Measurements from ENCODE around the gene CYB561D1.

DNA sequence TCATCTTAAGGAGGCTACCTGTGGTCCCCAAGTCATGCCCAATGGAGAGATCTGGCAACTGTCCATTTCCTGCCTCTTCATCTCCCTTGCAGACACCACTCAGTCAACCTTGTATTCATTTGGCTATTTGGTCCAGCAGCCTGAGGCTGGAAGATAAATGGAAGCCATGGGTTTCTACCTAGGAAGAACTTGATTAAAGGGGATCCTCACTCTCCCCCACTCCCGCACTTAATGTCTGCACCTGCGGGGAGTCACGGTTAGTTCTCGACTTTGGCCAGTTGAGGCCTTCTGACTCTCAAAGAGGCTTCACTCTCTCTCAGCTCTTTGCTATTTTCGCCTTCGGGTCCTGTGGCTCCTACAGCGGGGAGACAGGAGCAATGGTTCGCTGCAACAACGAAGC is 18.6 kb upstream of the CYB561D1 start:
- TF ChIP-seq, protein P1, sequence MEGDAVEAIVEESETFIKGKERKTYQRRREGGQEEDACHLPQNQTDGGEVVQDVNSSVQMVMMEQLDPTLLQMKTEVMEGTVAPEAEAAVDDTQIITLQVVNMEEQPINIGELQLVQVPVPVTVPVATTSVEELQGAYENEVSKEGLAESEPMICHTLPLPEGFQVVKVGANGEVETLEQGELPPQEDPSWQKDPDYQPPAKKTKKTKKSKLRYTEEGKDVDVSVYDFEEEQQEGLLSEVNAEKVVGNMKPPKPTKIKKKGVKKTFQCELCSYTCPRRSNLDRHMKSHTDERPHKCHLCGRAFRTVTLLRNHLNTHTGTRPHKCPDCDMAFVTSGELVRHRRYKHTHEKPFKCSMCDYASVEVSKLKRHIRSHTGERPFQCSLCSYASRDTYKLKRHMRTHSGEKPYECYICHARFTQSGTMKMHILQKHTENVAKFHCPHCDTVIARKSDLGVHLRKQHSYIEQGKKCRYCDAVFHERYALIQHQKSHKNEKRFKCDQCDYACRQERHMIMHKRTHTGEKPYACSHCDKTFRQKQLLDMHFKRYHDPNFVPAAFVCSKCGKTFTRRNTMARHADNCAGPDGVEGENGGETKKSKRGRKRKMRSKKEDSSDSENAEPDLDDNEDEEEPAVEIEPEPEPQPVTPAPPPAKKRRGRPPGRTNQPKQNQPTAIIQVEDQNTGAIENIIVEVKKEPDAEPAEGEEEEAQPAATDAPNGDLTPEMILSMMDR (IDR thresholded peaks at IDR 0.05; ENCODE audit: extremely low read depth in 1 of 2, insufficient read depth in 1 of 2, low read depth in 1 of 2, low read length in 2 of 2): no peak
- TF ChIP-seq EZH2 (IDR thresholded peaks at IDR 0.05; ENCODE audit: borderline replicate concordance, low read depth, low read length, severe bottlenecking): no peak
- TF ChIP-seq POLR2AphosphoS5 (IDR thresholded peaks at IDR 0.05; ENCODE audit: insufficient read depth, low read depth, low read length): no peak
- TF ChIP-seq POLR2A (IDR thresholded peaks at IDR 0.05; ENCODE audit: low read depth, low read length): no peak
- TF ChIP-seq MYC (IDR thresholded peaks at IDR 0.05; ENCODE audit: low read depth, low read length): no peak
- TF ChIP-seq GATA2 (IDR thresholded peaks at IDR 0.05; ENCODE audit: insufficient read depth, insufficient read length, low read depth, low read length): no peak
- TF ChIP-seq, protein P2, sequence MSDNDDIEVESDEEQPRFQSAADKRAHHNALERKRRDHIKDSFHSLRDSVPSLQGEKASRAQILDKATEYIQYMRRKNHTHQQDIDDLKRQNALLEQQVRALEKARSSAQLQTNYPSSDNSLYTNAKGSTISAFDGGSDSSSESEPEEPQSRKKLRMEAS (IDR thresholded peaks at IDR 0.05; ENCODE audit: insufficient read depth, insufficient read length): no peak
- TF ChIP-seq FOS (IDR thresholded peaks at IDR 0.05; ENCODE audit: borderline replicate concordance, insufficient read depth, low read length): no peak
- TF ChIP-seq JUN (IDR thresholded peaks at IDR 0.05; ENCODE audit: borderline replicate concordance, insufficient read depth, insufficient read length, low read depth): no peak

Data from endothelial cell of umbilical vein (primary cell).